CD1c-positive myeloid dendritic cell (primary cell): ENCODE measurements around the gene PODN.

ENCODE experiments used
- DNase-seq: peaks from one replicate; pipeline ENCODE4 v3.0.0-alpha.2; 2016; ENCODE audit errors: extremely low spot score

The PODN gene

GRCh38 chr1:53051676-53052075 is 10.3 kb upstream of the PODN start:
- no peak for DNase-seq

GRCh38 chr1:53057127-53057526 is 4.9 kb upstream of the PODN start:
- no peak for DNase-seq

- no peak for DNase-seq
These were observed 1.4 kb upstream of the PODN start for GRCh38 chr1:53060579-53060978.

GRCh38 chr1:53061123-53061858 is 722 bp upstream of the PODN start:
- DNase-seq: no peak

GRCh38 chr1:53062708-53063591 is 937 bp downstream of the PODN start:
- DNase-seq: no peak

- DNase-seq: no peak
These were observed 1.9 kb downstream of the PODN start for GRCh38 chr1:53063744-53064515.

GRCh38 chr1:53065391-53065790 is 3.4 kb downstream of the PODN start:
- no peak for DNase-seq

- no peak for DNase-seq
These were observed 4.5 kb downstream of the PODN start for GRCh38 chr1:53066488-53066887.

GRCh38 chr1:53066891-53067738 is 5.1 kb downstream of the PODN start:
- no peak for DNase-seq

- DNase-seq: no peak
These were observed 5.9 kb downstream of the PODN start for GRCh38 chr1:53067886-53068285.

- no peak for DNase-seq
These were observed 6.5 kb downstream of the PODN start for GRCh38 chr1:53068314-53069099.

GRCh38 chr1:53069265-53069662 is 7.3 kb downstream of the PODN start:
- no peak for DNase-seq

- no peak for DNase-seq
These were observed 7.8 kb downstream of the PODN start for GRCh38 chr1:53069663-53070327.

- DNase-seq: no peak
These were observed 8.6 kb downstream of the PODN start for GRCh38 chr1:53070621-53071020.

- DNase-seq: no peak
These were observed 9.3 kb downstream of the PODN start for GRCh38 chr1:53071167-53071865.

- no peak for DNase-seq
These were observed 9.9 kb downstream of the PODN start for GRCh38 chr1:53071915-53072314.

GRCh38 chr1:53073287-53073686 is 11.3 kb downstream of the PODN start:
- no peak for DNase-seq

- DNase-seq: no peak
These were observed 11.9 kb downstream of the PODN start for GRCh38 chr1:53073868-53074311.
